ENCODE data around the gene DEFB124.
"Not testable (repeated sequence)": the region's sequence is repeated elsewhere in the genome, so short reads cannot be mapped to it uniquely, and the experiment has no call there.

The DEFB124 gene

GRCh38 chr20:31521267-31521666 lies 46.3 kb upstream of the DEFB124 start:
- POLR2A ChIA-PET; H3K4me3 ChIP-seq (ENCODE audit: low read depth, low read length); H3K9me3 ChIP-seq (ENCODE audit: control insufficient read depth, insufficient read depth, low read depth, low read length); H3K27ac ChIP-seq (ENCODE audit: extremely low read depth, low read depth, low read length); H3K4me1 ChIP-seq (ENCODE audit: control insufficient read depth, insufficient read depth, low read length): not testable (repeated sequence)
- peaks cover 0 to 63% of the 10 kb centered on the region in 2 experiments; a peak in 2 of 3 replicates for H3K36me3 ChIP-seq (ENCODE audit: control insufficient read depth in 2 of 2, insufficient read depth in 1 of 2, low read length in 2 of 2)
- CTCF ChIA-PET: interaction anchor here (0.5 to 1.9 kb wide), 7 partner anchors 18 to 93 kb away, joined by 3 to 10 read pairs (median 4); no protein-coding TSS in a partner anchor

- Histone ChIP-seq H3K9me3 (ENCODE audit: control insufficient read depth, insufficient read depth, low read depth, low read length) (no peaks in the 10 kb centered on the region), H3K36me3 (ENCODE audit: control insufficient read depth in 2 of 2, insufficient read depth in 1 of 2, low read length in 2 of 2) (peaks cover 0 to 50% of the 10 kb centered on the region in 2 experiments; a peak in 2 of 3 replicates), H3K4me3 (ENCODE audit: low read depth, low read length) (no peak overlapping the region), H3K4me1 (ENCODE audit: control insufficient read depth, insufficient read depth, low read length) (peaks cover 2% of the 10 kb centered on the region; the same call in 1 of the 2 replicates), H3K27ac (ENCODE audit: extremely low read depth, low read depth, low read length) (no peak overlapping the region)
- POLR2A ChIA-PET: interaction anchor here (0.6 kb wide), 1 partner anchor 48 kb away, joined by 3 read pairs; no protein-coding TSS in a partner anchor
- CTCF ChIA-PET: interaction anchor here (0.6 to 1.0 kb wide), 2 partner anchors 44 to 210 kb away, joined by 3 read pairs; no protein-coding TSS in a partner anchor
- TF ChIP-seq ZNF174 (tag by site-specific recombination; IDR thresholded peaks at IDR 0.05) (no peak), ZBTB8A (tag by site-specific recombination; IDR thresholded peaks at IDR 0.05) (0 out of 2 replicates have a peak, but pooled peaks have one; percentile 48), ZNF449 (tag by site-specific recombination; IDR thresholded peaks at IDR 0.05) (peak; percentile 21; the same call in 1 of the 2 replicates), CTCF (tag by site-specific recombination; IDR thresholded peaks at IDR 0.05) (peak; percentile 44), ZNF341 (tag by site-specific recombination; IDR thresholded peaks at IDR 0.05; ENCODE audit: low read depth) (0 out of 2 replicates have a peak, but pooled peaks have one; percentile 12), SCRT1 (tag by site-specific recombination; IDR thresholded peaks at IDR 0.05; ENCODE audit: borderline replicate concordance) (peak; percentile 71; the same call in 1 of the 2 replicates), ZNF623 (tag by site-specific recombination; IDR thresholded peaks at IDR 0.05) (no peak), ZNF549 (tag by site-specific recombination; IDR thresholded peaks at IDR 0.05) (no peak), ZIC2 (tag by site-specific recombination; IDR thresholded peaks at IDR 0.05) (peak; percentile 46; the same call in 1 of the 2 replicates), ZBTB17 (tag by site-specific recombination; IDR thresholded peaks at IDR 0.05) (peak; percentile 85), ATF2 (tag by site-specific recombination; IDR thresholded peaks at IDR 0.05; ENCODE audit: low read depth) (no peak), ZNF654 (tag by site-specific recombination; IDR thresholded peaks at IDR 0.05; ENCODE audit: low read depth) (peak; percentile 24), ZBTB48 (tag by site-specific recombination; IDR thresholded peaks at IDR 0.05) (no peak), KLF1 (tag by site-specific recombination; IDR thresholded peaks at IDR 0.05) (no peak), GLIS1 (tag by site-specific recombination; IDR thresholded peaks at IDR 0.05) (peak; percentile 48), SP2 (tag by site-specific recombination; IDR thresholded peaks at IDR 0.05) (peak; percentile 49), ZNF121 (tag by site-specific recombination; IDR thresholded peaks at IDR 0.05) (no peak), SCRT2 (tag by site-specific recombination; IDR thresholded peaks at IDR 0.05) (peak; percentile 86)
- TF ChIP-seq, protein P1, sequence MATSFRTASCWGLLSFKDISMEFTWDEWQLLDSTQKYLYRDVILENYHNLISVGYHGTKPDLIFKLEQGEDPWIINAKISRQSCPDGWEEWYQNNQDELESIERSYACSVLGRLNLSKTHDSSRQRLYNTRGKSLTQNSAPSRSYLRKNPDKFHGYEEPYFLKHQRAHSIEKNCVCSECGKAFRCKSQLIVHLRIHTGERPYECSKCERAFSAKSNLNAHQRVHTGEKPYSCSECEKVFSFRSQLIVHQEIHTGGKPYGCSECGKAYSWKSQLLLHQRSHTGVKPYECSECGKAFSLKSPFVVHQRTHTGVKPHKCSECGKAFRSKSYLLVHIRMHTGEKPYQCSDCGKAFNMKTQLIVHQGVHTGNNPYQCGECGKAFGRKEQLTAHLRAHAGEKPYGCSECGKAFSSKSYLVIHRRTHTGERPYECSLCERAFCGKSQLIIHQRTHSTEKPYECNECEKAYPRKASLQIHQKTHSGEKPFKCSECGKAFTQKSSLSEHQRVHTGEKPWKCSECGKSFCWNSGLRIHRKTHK (tag by site-specific recombination; IDR thresholded peaks at IDR 0.05): no peak
- TF ChIP-seq, protein P2, sequence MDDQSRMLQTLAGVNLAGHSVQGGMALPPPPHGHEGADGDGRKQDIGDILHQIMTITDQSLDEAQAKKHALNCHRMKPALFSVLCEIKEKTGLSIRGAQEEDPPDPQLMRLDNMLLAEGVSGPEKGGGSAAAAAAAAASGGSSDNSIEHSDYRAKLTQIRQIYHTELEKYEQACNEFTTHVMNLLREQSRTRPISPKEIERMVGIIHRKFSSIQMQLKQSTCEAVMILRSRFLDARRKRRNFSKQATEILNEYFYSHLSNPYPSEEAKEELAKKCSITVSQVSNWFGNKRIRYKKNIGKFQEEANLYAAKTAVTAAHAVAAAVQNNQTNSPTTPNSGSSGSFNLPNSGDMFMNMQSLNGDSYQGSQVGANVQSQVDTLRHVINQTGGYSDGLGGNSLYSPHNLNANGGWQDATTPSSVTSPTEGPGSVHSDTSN (CRISPR knock-in tag; IDR thresholded peaks at IDR 0.05): no peak
- TF ChIP-seq, protein P3, sequence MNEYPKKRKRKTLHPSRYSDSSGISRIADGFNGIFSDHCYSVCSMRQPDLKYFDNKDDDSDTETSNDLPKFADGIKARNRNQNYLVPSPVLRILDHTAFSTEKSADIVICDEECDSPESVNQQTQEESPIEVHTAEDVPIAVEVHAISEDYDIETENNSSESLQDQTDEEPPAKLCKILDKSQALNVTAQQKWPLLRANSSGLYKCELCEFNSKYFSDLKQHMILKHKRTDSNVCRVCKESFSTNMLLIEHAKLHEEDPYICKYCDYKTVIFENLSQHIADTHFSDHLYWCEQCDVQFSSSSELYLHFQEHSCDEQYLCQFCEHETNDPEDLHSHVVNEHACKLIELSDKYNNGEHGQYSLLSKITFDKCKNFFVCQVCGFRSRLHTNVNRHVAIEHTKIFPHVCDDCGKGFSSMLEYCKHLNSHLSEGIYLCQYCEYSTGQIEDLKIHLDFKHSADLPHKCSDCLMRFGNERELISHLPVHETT (tag by site-specific recombination; IDR thresholded peaks at IDR 0.05): no peak
- TF ChIP-seq, protein P4, sequence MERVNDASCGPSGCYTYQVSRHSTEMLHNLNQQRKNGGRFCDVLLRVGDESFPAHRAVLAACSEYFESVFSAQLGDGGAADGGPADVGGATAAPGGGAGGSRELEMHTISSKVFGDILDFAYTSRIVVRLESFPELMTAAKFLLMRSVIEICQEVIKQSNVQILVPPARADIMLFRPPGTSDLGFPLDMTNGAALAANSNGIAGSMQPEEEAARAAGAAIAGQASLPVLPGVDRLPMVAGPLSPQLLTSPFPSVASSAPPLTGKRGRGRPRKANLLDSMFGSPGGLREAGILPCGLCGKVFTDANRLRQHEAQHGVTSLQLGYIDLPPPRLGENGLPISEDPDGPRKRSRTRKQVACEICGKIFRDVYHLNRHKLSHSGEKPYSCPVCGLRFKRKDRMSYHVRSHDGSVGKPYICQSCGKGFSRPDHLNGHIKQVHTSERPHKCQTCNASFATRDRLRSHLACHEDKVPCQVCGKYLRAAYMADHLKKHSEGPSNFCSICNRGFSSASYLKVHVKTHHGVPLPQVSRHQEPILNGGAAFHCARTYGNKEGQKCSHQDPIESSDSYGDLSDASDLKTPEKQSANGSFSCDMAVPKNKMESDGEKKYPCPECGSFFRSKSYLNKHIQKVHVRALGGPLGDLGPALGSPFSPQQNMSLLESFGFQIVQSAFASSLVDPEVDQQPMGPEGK (tag by site-specific recombination; IDR thresholded peaks at IDR 0.05): no peak
Measured at GRCh38 chr20:31517373-31517772, 42.4 kb upstream of the DEFB124 start.
